Ramos (cell line): Measurements from ENCODE around the gene HECW1.
"Not testable (repeated sequence)": the region's sequence is repeated elsewhere in the genome, so short reads cannot be mapped to it uniquely, and the experiment has no call there.

Experiments
- in situ Hi-C: fragments of 300-500 bp; cut with MboI; formaldehyde crosslinking; loops from one replicate; pipeline ENCODE4 v1.14.3; 2022; ENCODE audit warnings: low sequenced_read_pairs; ENCODE audit not compliant: unreplicated experiment

Gene HECW1

GRCh38 chr7:43111630-43112458 lies 603 bp upstream of the HECW1 start:
- in situ Hi-C loops = no loop called here

DNA sequence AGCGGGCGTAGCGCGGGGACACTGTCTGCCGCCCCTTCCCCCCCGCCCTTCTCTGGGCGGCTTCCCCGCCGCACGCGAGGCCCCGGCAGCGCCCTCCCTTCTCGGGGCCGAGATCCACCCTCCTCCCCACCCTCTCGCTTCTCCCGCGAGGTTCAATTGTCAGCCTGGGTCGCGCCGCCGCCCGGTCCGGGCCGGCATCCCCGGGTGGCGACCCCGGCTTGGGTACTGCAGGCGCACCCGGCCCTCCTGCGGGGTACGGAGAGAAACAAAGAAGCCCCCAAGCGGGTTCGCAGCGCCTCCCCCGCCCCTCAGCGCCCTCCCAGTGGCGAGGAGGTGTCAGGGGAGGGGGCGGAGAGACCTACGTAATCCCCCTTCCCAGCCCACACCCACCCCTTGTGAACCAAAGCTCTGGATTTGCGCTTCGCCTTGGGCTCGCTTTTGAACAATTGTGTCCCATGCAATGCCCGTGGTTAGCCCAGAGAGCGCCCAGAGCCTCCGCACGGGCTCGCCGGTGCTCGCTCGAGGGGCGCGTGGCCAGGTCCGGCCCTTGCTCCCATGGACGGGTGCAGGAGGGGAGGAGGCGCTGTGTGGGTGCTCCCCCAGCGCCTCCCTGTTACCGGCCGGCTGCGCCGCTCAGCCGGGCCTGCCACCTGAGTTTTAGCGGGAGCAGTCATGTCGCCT lies 634 bp downstream of the HECW1 start:
- in situ Hi-C loops = no loop called here

DNA sequence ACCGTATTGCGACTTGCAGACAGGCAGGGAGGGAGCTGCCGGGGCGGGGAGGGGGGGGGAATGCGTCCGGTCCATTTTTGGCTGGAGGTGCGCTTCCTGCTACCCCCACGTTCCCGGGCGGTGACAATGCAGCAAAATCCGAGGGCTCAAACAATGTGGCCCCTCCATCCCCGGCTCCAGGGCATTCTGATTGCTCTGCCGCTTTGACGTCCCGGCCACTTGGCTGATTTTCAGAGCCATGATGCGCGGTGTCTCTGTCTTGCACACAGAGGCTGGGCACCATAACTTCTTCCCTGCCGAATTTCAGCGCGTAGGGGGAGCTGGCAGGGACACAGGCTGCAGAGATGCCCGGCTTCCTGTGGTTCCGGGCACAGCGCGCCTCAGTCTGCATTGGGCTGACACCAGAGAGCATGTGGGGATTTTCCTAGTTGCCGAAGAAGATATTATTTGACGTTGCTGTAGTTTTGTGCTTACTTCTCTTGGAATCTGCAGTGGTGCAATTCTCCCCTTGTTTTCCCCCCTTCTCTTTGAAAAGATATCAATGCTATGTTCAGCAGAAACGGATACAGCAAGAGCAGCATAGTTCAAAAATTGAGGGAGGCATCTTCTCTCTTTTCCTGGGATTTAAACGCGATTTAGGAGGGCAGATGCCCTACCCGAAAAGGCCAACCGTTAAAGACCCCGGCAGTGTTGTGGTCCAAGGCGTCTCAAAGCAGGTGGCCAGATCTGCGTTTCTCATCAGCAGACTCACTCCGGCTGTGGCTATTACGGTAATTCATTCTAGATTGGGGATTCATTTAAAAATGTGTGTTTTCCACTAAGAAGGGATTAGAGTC lies 1.4 kb downstream of the HECW1 start:
- in situ Hi-C loops = no loop called here

DNA sequence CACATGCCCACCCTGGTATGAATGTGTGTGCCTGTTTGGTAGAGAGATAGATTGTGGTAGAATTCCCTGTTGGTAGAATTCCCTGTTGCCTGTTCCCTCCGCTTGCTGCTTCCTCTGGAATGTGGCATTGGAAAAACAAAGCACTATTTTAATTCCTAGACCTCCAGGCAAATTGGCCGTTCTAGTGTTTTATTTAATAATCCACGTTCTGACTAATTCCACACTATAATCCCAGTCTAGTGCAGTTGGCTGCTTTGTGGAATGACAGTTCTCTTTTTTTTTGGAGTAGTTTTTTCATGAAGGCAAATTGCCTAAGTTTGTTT lies 2.0 kb downstream of the HECW1 start:
- in situ Hi-C loops = no loop called here

DNA sequence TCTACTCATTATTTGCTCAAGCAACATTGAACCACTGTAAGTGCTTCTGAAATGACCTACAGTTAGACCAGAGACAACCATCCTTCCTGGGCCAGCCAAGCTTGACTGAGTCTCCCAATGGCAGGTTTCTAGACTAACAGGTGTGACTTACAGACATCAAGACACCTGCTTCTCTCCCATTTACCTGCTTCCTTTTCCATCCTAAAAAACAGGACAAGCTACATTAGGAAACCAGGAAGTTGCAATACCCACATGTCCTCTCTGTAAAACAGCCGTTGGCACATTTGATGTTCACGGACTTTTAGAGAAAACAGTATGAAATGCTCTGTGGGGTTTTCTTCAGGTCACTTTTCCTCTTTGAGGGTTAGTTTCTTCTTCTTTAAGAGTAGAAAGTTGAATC lies 4.0 kb downstream of the HECW1 start:
- in situ Hi-C loops = no loop called here

GRCh38 chr7:43117095-43117494 lies 4.6 kb downstream of the HECW1 start:
- in situ Hi-C loops = no loop called here

- in situ Hi-C loops = no loop called here
Observed at GRCh38 chr7:43117861-43118260, 5.4 kb downstream of the HECW1 start.

- in situ Hi-C loops = no loop called here
Observed at GRCh38 chr7:43118313-43118712, 5.9 kb downstream of the HECW1 start.

- in situ Hi-C loops = no loop called here
Observed at GRCh38 chr7:43119371-43120075, 7.1 kb downstream of the HECW1 start.

DNA sequence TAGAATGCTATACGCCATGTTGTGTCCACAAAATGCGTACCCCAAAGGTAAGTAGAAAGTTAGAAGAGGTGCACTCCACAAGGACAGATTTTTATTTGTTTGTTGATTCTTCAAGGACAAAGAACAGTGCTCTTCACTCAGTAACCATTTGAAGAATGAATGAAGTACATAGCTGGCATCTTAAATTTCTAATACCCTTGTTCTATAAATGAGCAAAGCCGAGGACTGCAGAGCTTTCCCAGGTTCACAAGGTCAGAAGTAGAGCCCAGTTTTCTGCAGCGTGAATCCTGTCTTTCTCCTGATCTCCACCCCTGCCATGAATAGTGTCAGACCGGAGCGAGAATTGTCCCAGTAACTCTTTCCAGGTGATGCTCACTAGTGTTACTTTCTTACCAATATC lies 9.5 kb downstream of the HECW1 start:
- in situ Hi-C loops = no loop called here

- in situ Hi-C loops = no loop called here
Observed at GRCh38 chr7:43123457-43123856, 11.0 kb downstream of the HECW1 start.

- in situ Hi-C loops = no loop called here
Observed at GRCh38 chr7:43124388-43124787, 11.9 kb downstream of the HECW1 start.

GRCh38 chr7:43130347-43130746 lies 17.9 kb downstream of the HECW1 start:
- in situ Hi-C loops = no loop called here

- in situ Hi-C loops = no loop called here
Observed at GRCh38 chr7:43135129-43135528, 22.7 kb downstream of the HECW1 start.

- in situ Hi-C loops = no loop called here
Observed at GRCh38 chr7:43136064-43136463, 23.6 kb downstream of the HECW1 start.

GRCh38 chr7:43137121-43137744 lies 24.8 kb downstream of the HECW1 start:
- in situ Hi-C loops = not testable (repeated sequence)

- in situ Hi-C loops = no loop called here
Observed at GRCh38 chr7:43137811-43138210, 25.4 kb downstream of the HECW1 start.

DNA sequence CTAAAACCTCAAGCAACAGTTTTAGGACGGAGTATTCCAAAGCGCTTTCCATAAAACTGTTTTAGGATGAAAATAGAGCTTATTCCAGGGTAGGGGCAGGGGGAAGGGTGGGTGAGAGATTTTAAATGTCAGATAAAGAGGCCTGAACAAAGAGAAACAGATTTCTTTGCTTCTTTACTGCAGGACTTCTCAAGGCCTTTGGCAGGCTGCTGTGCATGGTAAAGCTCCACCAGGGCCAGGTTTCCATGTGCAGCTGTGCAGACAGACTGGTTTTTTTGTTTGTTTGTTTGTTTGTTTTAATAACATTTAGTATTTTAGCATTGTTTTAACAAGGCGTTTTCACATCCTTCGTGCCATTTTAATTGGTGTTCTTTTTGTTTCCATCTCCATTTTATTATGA lies 26.3 kb downstream of the HECW1 start:
- in situ Hi-C loops = no loop called here

DNA sequence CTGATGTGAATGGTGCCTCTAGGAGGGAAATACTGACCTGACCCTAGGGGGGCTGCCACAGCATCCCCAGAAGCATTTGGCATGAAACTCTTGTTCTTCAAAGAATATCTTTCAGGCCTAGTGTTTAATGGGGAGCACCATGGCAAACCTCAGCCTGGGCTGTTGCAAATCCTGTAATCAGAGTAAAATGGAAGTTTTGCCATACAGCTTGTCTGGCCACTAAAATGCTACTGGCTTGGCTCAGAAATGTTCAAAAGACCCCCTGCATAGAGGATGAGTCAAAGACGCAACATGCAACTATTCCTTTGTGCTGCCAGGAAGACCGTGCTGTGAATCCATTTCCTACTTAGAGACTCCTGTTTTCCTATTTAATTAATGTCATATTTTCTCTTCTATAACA lies 26.7 kb downstream of the HECW1 start:
- in situ Hi-C loops = no loop called here

GRCh38 chr7:43140186-43140585 lies 27.7 kb downstream of the HECW1 start:
- in situ Hi-C loops = no loop called here
